Measurements from ENCODE around the gene C11orf86. TPM values are rescaled to one million over a fixed set of nuclear protein-coding genes. Genes with fewer than 3 reads are reported as not detected.

Gene C11orf86
- total and polyA plus RNA-seq, 2 donors from 2014 or later = 0.92 TPM; not detected in 1

GRCh38 chr11:66956689-66957290, 18.3 kb upstream of the C11orf86 start:
- Histone ChIP-seq H3K4me3 (ENCODE audit: low read length in 3 of 3) (peak overlapping the region in 1 of 3 donors; percentile 4), H3K27me3 (ENCODE audit: control insufficient read depth, insufficient read depth, low read length) (no peaks in the 10 kb centered on the region), H3K9me3 (ENCODE audit: control insufficient read depth in 2 of 3, insufficient read depth in 1 of 3, low read length in 3 of 3) (no peaks in the 10 kb centered on the region), H3K9ac (ENCODE audit: low read length in 3 of 3) (no peak overlapping the region), H3K36me3 (ENCODE audit: control insufficient read depth in 2 of 3, insufficient read depth in 3 of 3, low read length in 3 of 3) (no peaks in the 10 kb centered on the region), H3K4me1 (ENCODE audit: control insufficient read depth in 2 of 3, insufficient read depth in 2 of 3, low read depth in 1 of 3, low read length in 3 of 3) (peaks cover 0 to 14% (median 6%) of the 10 kb centered on the region in 3 donors), H3K27ac (ENCODE audit: low read depth in 2 of 2, low read length in 2 of 2) (no peak overlapping the region)
- intact Hi-C loops (cut with DNase I) = no loop called here
- FAIRE-seq (no peak), DNase-seq (peak in 4 of 5 donors; percentile 35 to 75 (median 66))
- no peak for TF ChIP-seq CTCF (IDR thresholded peaks at IDR 0.05; ENCODE audit: borderline replicate concordance, extremely low read depth, insufficient read depth)

GRCh38 chr11:66957971-66958231, 17.2 kb upstream of the C11orf86 start:
- no peak for TF ChIP-seq CTCF (IDR thresholded peaks at IDR 0.05; ENCODE audit: borderline replicate concordance, extremely low read depth, insufficient read depth)
- no peak for FAIRE-seq
- peak overlapping the region in 1 of 2 donors; percentile 76 for H3K27ac ChIP-seq (ENCODE audit: low read depth in 2 of 2, low read length in 2 of 2)

GRCh38 chr11:66958232-66958955, 16.7 kb upstream of the C11orf86 start, which contains the start of gene PC:
TSS of gene PC (minus strand) at chr11:66958383. CDS start at chr11:66872159, 86,224 bp downstream.
- intact Hi-C loops (cut with DNase I) = no loop called here

More at GRCh38 chr11:66957971-66958231, 17.2 kb upstream of the C11orf86 start:
- no peak for DNase-seq
- no peaks in the 10 kb centered on the region for H3K9me3 ChIP-seq (ENCODE audit: control insufficient read depth in 2 of 3, insufficient read depth in 1 of 3, low read length in 3 of 3)
- no peaks in the 10 kb centered on the region for H3K27me3 ChIP-seq (ENCODE audit: control insufficient read depth, insufficient read depth, low read length)
- H3K9ac ChIP-seq (ENCODE audit: low read length in 3 of 3) = peak overlapping the region in 1 of 3 donors; percentile 27
- peak overlapping the region; percentile 54 to 79 (median 72) for H3K4me3 ChIP-seq (ENCODE audit: low read length in 3 of 3)
- intact Hi-C loops (cut with DNase I) = no loop called here
- H3K4me1 ChIP-seq (ENCODE audit: control insufficient read depth in 2 of 3, insufficient read depth in 2 of 3, low read depth in 1 of 3, low read length in 3 of 3) = peaks cover 0 to 14% (median 6%) of the 10 kb centered on the region in 3 donors
- H3K36me3 ChIP-seq (ENCODE audit: control insufficient read depth in 2 of 3, insufficient read depth in 3 of 3, low read length in 3 of 3) = no peaks in the 10 kb centered on the region

More at GRCh38 chr11:66958232-66958955, 16.7 kb upstream of the C11orf86 start, which contains the start of gene PC:
- TF ChIP-seq CTCF (IDR thresholded peaks at IDR 0.05; ENCODE audit: borderline replicate concordance, extremely low read depth, insufficient read depth) = no peak
- Histone ChIP-seq H3K36me3 (ENCODE audit: control insufficient read depth in 2 of 3, insufficient read depth in 3 of 3, low read length in 3 of 3) (no peaks in the 10 kb centered on the region), H3K4me1 (ENCODE audit: control insufficient read depth in 2 of 3, insufficient read depth in 2 of 3, low read depth in 1 of 3, low read length in 3 of 3) (peaks cover 0 to 14% (median 6%) of the 10 kb centered on the region in 3 donors), H3K27me3 (ENCODE audit: control insufficient read depth, insufficient read depth, low read length) (no peaks in the 10 kb centered on the region), H3K9ac (ENCODE audit: low read length in 3 of 3) (peak within 1 kb of the TSS in 2 of 3 donors; percentile 34 to 55), H3K4me3 (ENCODE audit: low read length in 3 of 3) (peak within 1 kb of the TSS; percentile 72 to 86 (median 79)), H3K9me3 (ENCODE audit: control insufficient read depth in 2 of 3, insufficient read depth in 1 of 3, low read length in 3 of 3) (no peaks in the 10 kb centered on the region), H3K27ac (ENCODE audit: low read depth in 2 of 2, low read length in 2 of 2) (peak within 1 kb of the TSS; percentile 74 to 76)
- FAIRE-seq (peak; percentile 96), DNase-seq (peak; percentile 99 to 100 (median 100))

Data from kidney (tissue), 14 donors.